DMS79 (cell line): Measurements from ENCODE around the gene PCGF3.

Experiments used
- DNase-seq: peaks from one replicate; lab custom pipeline; 2025; lab: John Stamatoyannopoulos, UW

PCGF3 gene, protein sequence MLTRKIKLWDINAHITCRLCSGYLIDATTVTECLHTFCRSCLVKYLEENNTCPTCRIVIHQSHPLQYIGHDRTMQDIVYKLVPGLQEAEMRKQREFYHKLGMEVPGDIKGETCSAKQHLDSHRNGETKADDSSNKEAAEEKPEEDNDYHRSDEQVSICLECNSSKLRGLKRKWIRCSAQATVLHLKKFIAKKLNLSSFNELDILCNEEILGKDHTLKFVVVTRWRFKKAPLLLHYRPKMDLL

DNA sequence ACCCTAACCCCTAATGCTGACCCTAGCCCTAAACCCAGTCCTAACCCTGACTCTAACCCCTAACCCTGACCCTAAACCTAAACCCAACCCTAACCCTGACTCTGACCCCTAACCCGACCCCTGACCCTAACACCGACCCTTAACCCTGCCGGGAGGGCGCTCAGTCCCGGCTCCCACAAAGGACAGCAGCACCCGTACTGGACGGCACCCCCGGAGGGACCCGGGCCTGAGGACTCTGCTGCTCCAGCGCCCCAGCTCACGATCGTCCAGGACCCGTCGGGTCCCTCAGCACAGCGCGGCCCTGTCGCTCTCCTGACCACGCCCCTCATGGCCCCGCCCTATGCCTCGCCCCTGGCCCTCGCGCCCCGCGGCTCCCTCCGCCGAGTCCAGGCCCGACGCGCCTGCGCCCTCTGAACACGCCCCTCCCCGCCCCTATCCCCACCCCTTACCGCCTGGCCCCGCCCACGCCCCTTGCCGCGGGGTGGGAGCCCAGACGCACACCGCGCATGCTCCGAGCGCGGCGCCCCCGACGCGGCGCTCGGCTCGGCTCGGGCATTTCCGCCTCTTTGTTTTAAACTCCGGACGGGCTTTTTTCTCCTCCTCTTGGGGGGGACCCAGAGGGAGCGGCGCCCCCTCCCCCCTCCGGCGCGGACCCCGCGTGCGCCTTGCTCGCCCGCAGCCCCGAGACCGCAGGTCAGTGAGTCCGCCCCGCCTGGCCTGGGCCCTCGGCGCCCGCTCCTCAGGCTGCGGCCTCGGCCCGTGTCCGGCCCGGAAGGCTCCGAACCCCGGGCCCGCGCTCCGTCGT is at the start of gene PCGF3:
TSS of gene PCGF3 (plus strand) at position 555 of the 805 bp plus-strand sequence. CDS start 27,849 bp downstream, outside the sequence.
- peak; percentile 55 for DNase-seq

DNA sequence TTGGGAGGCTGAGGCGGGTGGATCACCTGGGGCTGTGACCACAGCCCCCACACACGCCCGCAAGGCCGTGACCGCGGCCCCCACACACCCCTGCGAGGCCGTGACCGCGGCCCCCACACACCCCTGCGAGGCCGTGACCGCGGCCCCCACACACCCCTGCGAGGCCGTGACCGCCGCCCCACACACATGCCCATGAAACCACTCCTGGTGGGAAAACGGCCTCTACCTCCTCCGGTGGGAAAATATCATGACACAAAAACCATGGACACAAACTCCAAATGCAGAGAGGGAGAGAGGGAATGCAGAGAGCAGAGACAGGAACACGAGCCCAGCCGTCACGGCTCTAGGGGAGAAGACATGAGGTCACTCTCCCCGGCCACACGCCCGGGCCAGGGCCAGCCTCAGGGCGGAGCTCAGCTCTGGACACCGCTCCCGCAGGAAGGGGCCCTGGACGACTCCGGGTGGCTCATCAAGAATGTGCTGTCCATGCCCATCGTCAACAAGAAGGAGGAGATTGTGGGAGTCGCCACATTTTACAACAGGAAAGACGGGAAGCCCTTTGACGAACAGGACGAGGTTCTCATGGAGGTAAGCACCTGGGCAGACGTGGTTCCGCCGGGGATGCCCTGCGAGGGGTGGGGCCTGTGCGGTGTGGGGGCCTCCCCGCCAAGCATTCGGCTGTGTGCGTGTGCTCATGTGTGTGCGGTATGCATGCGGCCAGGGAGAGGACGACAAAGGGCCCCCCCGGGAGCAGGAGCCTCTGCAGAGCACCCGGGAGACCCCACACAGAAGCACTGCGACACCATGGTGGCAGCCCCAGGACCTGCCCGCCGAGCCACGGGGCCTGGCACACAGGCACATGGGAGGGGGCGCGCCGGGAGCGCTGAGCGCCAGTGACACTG is 48.9 kb upstream of the PCGF3 start:
- no peak for DNase-seq

GRCh38 chr4:657338-657833 is 48.2 kb upstream of the PCGF3 start:
- DNase-seq = no peak

DNA sequence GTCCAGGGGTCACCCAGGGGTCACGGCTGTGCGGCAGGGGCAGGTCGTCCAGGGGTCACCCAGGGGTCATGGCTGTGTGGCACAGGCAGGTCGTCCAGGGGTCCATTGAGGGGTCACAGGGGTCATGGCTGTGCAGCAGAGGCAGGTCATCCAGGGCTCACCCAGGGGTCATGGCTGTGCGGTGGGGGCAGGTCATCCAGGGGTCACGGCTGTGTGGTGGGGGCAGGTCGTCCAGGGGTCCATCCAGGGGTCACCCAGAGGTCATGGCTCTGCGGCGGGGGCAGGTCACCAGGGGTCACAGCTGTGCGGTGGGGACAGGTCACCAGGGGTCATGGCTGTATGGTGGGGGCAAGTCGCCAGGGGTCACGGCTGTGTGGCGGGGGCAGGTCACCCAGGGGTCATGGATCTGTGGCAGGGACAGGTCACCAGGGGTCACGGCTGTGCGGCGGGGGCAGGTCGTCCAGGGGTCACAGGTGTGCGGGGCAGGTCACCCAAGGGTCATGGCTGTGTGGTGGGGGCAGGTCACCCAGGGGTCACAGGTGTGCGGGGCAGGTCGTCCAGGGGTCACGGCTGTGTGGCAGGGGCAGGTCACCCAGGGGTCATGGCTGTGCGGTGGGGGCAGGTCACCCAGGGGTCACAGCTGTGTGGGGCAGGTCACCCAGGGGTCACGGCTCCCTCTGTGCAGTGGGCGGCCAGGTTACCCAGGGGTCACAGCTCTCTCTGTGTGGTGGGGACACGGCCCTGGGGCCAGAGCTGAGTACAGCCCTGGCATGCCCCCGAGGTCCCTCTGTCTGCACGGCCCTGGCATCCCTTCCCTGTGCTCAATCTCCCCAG is 47.6 kb upstream of the PCGF3 start:
- no peak for DNase-seq

GRCh38 chr4:658681-659667 is 46.7 kb upstream of the PCGF3 start:
- no peak for DNase-seq

DNA sequence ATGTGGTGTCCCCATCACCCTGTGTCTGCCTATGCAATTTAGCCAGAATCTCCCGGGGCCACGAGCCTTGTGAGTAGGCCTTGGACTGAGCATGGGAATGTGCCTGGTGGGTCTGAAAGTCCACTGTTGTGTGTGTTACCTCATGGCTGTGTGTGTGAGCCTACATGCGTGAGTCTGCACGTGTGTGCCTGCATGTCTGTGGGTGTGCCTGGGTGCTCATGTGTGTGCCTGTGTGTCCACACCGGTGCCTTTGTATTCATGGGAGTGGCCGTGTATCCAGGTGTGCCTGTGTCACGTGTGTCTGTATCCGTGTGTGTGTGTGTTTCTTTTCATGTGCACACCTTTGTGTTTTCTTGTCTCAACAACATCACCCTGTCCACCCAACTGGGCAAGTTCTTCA is 45.8 kb upstream of the PCGF3 start:
- DNase-seq = no peak

- no peak for DNase-seq
Observed at GRCh38 chr4:660401-660800, 45.2 kb upstream of the PCGF3 start.

DNA sequence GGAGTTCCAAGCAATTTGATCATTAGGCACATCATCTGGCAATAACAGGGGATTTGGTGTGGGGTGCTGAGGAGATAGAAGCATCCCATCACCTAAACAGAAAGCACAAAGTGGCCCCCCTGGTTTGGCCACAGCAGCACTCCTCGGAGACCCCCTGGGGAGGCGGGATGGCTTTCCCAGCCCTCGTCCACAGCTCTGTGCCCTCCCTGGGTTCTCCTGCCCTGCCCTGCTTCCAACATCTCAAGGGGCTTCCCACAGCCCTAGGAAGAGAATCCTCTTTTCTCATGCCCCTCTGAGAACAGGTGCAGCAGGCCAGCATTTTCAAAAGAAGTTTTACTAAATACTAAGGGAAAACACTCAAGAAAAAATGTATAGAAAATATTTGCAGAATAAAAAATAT is 44.4 kb upstream of the PCGF3 start:
- no peak for DNase-seq

GRCh38 chr4:661881-662761 is 43.5 kb upstream of the PCGF3 start:
- no peak for DNase-seq

DNA sequence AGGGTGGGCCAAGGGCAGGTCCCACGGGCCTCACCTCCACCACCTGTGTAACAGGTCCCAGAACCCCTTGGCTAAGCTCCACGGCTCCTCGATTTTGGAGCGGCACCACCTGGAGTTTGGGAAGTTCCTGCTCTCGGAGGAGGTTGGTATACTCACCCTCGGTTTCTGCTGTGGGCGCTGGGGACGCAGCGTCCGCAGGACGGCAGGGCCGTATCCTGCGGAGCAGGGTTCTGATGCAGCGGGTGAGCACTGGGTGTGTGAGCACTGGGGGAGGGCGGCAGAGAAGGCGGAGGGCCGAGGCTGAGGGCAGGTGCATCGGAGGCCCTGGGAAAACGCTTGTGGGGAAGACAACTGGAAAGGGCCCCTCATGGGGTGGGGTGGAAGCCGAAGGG is 42.6 kb upstream of the PCGF3 start:
- no peak for DNase-seq

DNA sequence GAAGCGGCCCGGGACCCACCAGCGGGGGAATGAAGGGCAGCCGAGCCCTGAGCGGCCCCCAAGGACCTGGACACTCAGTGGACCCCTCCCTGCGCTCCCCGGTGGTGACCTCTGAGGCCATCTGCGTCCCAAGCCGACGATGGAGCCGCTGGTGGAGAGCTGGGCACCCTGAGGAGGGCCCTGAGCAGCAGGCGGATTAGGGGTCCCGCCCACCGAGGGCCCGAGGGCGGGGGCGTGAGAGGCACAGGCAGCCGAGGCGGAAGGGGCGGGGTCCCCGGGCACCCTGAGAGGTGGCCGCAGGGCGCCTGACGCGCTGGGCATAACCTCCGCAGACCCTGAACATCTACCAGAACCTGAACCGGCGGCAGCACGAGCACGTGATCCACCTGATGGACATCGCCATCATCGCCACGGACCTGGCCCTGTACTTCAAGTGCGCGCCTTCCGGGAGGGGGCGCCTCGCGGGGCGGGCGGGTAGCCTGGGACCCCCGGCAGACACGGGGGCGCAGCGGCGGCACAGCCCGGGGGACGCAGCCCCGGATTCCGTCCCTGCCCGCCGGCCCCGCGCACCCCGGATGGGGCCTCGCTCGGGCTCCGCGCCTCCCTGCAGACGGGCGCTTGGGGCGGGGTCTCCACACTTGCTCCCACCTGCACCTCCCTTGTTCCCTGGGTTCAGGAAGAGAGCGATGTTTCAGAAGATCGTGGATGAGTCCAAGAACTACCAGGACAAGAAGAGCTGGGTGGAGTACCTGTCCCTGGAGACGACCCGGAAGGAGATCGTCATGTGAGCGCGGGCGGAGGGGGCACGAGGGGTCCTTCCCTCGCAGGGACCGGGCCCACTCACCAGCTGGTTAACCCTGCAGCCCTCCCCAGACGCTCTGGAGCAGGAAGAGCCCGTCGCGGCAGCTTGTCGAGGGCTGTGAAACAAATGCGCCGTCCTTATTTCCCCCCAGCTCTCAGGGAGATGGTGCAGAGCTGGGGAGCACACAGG is 41.9 kb upstream of the PCGF3 start:
- DNase-seq = no peak

GRCh38 chr4:664713-665231 is 40.9 kb upstream of the PCGF3 start:
- DNase-seq = no peak

DNA sequence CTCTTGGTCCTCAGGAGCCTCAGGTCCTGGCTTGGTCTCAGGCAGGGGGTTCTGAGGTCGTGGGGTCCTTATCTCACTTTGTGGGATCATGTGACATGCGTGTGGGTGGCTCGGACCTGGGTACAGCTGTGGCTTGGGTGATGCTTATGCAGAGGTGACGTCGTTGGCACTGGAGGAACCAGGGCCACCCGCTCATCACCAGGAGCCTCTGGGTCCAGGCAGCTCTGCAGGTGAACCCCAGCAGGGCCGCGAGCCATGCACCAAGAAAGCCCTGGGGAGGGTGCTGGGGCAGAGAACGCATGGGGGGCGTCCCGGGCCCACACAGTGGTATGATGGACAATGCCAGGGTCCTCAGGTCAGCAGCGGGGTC is 40.3 kb upstream of the PCGF3 start:
- no peak for DNase-seq

DNA sequence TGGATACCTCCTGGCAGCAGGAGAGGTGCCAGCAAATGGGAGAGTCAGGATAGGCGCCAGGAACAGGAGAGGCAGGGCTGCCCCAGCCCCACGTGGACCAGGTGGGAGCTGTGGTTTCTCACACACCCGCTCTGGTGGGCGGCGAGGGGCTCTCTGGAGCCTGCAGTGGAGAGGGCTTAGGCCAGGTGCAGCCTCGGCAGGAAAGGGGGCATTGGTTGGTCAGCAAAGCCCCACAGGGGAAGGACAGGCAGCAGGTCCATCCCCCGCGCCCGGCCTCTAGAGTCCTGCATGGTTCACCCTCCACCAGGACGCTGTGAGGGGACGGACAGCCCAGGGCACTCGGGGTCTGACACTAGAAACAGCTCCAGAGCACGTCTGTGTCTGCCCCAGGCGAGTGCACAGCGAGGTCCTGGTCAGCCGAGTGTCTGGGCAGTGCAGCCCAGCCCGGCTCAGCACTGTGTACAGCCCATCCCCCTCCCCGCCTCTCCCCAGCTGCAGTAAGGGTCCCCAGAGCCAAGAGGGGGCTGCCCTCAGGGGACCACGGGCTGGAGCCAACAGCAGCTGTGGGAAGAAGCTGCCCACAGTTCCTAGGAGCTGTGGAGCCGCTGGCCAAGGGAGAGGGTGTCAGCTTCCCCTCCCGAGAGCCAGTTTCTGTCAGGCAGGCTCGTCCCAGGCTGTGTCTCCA is 39.7 kb upstream of the PCGF3 start:
- no peak for DNase-seq

- no peak for DNase-seq
Observed at GRCh38 chr4:666436-666810, 39.2 kb upstream of the PCGF3 start.

GRCh38 chr4:666822-667544 is 38.6 kb upstream of the PCGF3 start:
- DNase-seq = no peak

- no peak for DNase-seq
Observed at GRCh38 chr4:667545-667925, 38.1 kb upstream of the PCGF3 start.
